ENCODE measurements around the gene SLC7A7.

GRCh38 chr14:22797017-22797917 is 18.0 kb downstream of the SLC7A7 start:
- TF ChIP-seq POLR2A (IDR thresholded peaks at IDR 0.05; ENCODE audit: low read length) (no peak), GATA1 (IDR thresholded peaks at IDR 0.05; ENCODE audit: low read depth, low read length) (no peak)
